WERI-Rb-1 (cell line): ENCODE results near the gene ITGA11.

Experiments
- DNase-seq: peaks from one replicate; pipeline ENCODE4 v3.0.0-alpha.2; 2020
- H3K27ac ChIP-seq: fragments of 250-450 bp; sonication (Bioruptor Pico); 2 replicates; pipeline ENCODE4 v1.5.1; 2020; ENCODE audit warnings: mild to moderate bottlenecking, moderate library complexity
- H3K27me3 ChIP-seq: fragments of 250-450 bp; sonication (Bioruptor Pico); 2 replicates; pipeline ENCODE4 v1.5.1; 2021; ENCODE audit warnings: mild to moderate bottlenecking, low read depth, moderate library complexity; ENCODE audit not compliant: insufficient read depth, severe bottlenecking
- H3K36me3 ChIP-seq: fragments of 250-450 bp; sonication (Bioruptor Pico); 2 replicates; pipeline ENCODE4 v1.5.1; 2020; ENCODE audit warnings: mild to moderate bottlenecking, moderate library complexity
- H3K4me3 ChIP-seq: 2 replicates; pipeline ENCODE4 v1.5.1; 2011; ENCODE audit warnings: low read depth, mild to moderate bottlenecking, control low read depth, low read length
- H3K9me3 ChIP-seq: fragments of 250-450 bp; sonication (Bioruptor Pico); 2 replicates; pipeline ENCODE4 v1.5.1; 2021; ENCODE audit warnings: mild to moderate bottlenecking, moderate library complexity; ENCODE audit not compliant: severe bottlenecking
- CTCF ChIP-seq: IDR thresholded peaks from 2 replicates; pipeline ENCODE4 v1.5.1; 2011; ENCODE audit warnings: low read depth, mild to moderate bottlenecking, control low read depth, inconsistent platforms, low read length

ITGA11 gene

GRCh38 chr15:68318931-68319909, 112.7 kb downstream of the ITGA11 start:
- Histone ChIP-seq H3K4me3 (no peak overlapping the region), H3K27me3 (no peaks in the 10 kb centered on the region), H3K36me3 (no peaks in the 10 kb centered on the region), H3K9me3 (no peaks in the 10 kb centered on the region), H3K27ac (no peak overlapping the region)
- no peak for DNase-seq
- TF ChIP-seq CTCF: no peak

- H3K4me3 ChIP-seq: no peak overlapping the region
- H3K9me3 ChIP-seq: no peaks in the 10 kb centered on the region
- H3K27me3 ChIP-seq: no peaks in the 10 kb centered on the region
- TF ChIP-seq CTCF: no peak
- H3K27ac ChIP-seq: no peak overlapping the region
- DNase-seq: no peak
- H3K36me3 ChIP-seq: no peaks in the 10 kb centered on the region
Observed at GRCh38 chr15:68318008-68318835, 113.7 kb downstream of the ITGA11 start.

- Histone ChIP-seq H3K27ac (no peak overlapping the region), H3K9me3 (no peaks in the 10 kb centered on the region), H3K36me3 (no peaks in the 10 kb centered on the region), H3K27me3 (no peaks in the 10 kb centered on the region), H3K4me3 (no peak overlapping the region)
- TF ChIP-seq CTCF: no peak
- no peak for DNase-seq
Observed at GRCh38 chr15:68317281-68318007, 114.5 kb downstream of the ITGA11 start.

DNA sequence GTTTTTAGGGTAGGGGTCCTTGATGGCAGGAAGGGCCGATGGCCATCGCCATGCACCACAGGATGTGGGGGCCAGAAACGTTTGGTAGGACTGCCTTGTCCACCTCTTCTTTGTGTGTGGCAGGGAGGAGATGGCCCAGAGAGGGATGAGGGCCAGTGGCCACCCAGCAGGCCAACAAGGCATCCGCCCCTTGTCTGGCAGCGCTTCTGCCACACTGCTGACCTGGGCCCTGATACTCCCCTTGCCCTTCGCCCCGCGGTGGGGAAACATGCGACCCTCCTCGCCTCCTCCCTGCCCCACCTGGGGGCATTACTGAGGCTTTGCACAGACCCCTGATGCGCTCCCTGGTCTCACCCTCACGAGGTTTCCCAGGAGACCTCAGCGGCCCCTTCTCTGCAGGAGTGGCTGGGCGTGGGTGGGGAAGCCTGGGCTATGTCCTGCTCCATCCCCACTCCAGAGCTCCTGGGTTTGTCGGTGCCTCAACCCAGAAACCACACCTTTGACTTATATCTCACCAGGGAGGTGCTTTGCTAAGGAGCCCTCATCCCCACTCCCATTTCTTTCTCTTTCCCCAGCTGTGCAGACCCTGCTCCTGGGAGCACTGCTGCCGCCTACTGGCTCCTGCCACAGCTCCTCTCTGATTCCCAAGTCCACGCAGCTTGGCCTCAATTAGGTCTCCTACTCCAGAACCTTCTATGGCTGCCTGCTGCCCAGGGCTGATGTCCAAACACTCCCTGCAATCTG, 115.7 kb downstream of the ITGA11 start:
- Histone ChIP-seq H3K27me3 (no peaks in the 10 kb centered on the region), H3K9me3 (no peaks in the 10 kb centered on the region), H3K27ac (no peak overlapping the region), H3K4me3 (no peak overlapping the region), H3K36me3 (no peaks in the 10 kb centered on the region)
- peak; percentile 71 for TF ChIP-seq CTCF
- DNase-seq: peak; percentile 38

- no peak overlapping the region for H3K27ac ChIP-seq
- H3K4me3 ChIP-seq: no peak overlapping the region
- no peaks in the 10 kb centered on the region for H3K36me3 ChIP-seq
- TF ChIP-seq CTCF: no peak
- no peak for DNase-seq
- H3K27me3 ChIP-seq: no peaks in the 10 kb centered on the region
- no peaks in the 10 kb centered on the region for H3K9me3 ChIP-seq
Observed at GRCh38 chr15:68315495-68316031, 116.4 kb downstream of the ITGA11 start.
